ENCODE measurements around the gene KLHL17. TPM values are rescaled to one million over a fixed set of nuclear protein-coding genes. Genes with fewer than 3 reads are reported as not detected.

KLHL17 gene
- total and polyA plus RNA-seq, 9 of the 15 experiments (the other 6 are each of a cell fraction or from before 2014, with no cell fraction given), result 0.14 to 84.8 (median 13.0) TPM

- TF ChIP-seq MXD1 (CRISPR knock-in tag; IDR thresholded peaks at IDR 0.05; ENCODE audit: borderline replicate concordance, poor library complexity, severe bottlenecking) (no peak), ZC3H8 (IDR thresholded peaks at IDR 0.05) (no peak), JUND (IDR thresholded peaks at IDR 0.05; ENCODE audit: borderline replicate concordance, low read depth, low read length) (0 out of 2 replicates have a peak, but pooled peaks have one; percentile 34), JUND (tag; IDR thresholded peaks at IDR 0.05; ENCODE audit: borderline replicate concordance, low read depth, low read length) (no peak; the same call in 2 of the 3 replicates), RB1 (IDR thresholded peaks at IDR 0.05; ENCODE audit: low read depth) (peak; percentile 84), YBX1 (IDR thresholded peaks at IDR 0.05) (no peak), ERF (CRISPR knock-in tag; IDR thresholded peaks at IDR 0.05) (no peak), ARHGAP35 (IDR thresholded peaks at IDR 0.05; ENCODE audit: partially characterized antibody) (no peak), ASH1L (IDR thresholded peaks at IDR 0.05; ENCODE audit: borderline replicate concordance, low read depth, partially characterized antibody) (no peak), ZNF24 (IDR thresholded peaks at IDR 0.05) (no peak), PREB (CRISPR knock-in tag; IDR thresholded peaks at IDR 0.05) (no peak), PML (IDR thresholded peaks at IDR 0.05; ENCODE audit: low read length) (no peak), NCOA4 (IDR thresholded peaks at IDR 0.05; ENCODE audit: partially characterized antibody) (no peak), ZNF785 (CRISPR knock-in tag; IDR thresholded peaks at IDR 0.05) (no peak), CBX1 (IDR thresholded peaks at IDR 0.05; ENCODE audit: low read depth) (no peak)
- TF ChIP-seq, protein P1, sequence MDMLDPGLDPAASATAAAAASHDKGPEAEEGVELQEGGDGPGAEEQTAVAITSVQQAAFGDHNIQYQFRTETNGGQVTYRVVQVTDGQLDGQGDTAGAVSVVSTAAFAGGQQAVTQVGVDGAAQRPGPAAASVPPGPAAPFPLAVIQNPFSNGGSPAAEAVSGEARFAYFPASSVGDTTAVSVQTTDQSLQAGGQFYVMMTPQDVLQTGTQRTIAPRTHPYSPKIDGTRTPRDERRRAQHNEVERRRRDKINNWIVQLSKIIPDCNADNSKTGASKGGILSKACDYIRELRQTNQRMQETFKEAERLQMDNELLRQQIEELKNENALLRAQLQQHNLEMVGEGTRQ (CRISPR knock-in tag; IDR thresholded peaks at IDR 0.05), result no peak
- TF ChIP-seq, protein P2, sequence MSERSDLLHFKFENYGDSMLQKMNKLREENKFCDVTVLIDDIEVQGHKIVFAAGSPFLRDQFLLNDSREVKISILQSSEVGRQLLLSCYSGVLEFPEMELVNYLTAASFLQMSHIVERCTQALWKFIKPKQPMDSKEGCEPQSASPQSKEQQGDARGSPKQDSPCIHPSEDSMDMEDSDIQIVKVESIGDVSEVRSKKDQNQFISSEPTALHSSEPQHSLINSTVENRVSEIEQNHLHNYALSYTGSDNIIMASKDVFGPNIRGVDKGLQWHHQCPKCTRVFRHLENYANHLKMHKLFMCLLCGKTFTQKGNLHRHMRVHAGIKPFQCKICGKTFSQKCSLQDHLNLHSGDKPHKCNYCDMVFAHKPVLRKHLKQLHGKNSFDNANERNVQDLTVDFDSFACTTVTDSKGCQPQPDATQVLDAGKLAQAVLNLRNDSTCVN (CRISPR knock-in tag; IDR thresholded peaks at IDR 0.05), result no peak
These were observed 18.6 kb upstream of the KLHL17 start (continued) for GRCh38 chr1:941588-942383.
